Right lobe of liver (tissue), 4 donors: ENCODE results near the gene NFKB1.

Experiments used
- POLR2A ChIP-seq: fragments of 450-650 bp; IDR thresholded peaks from one replicate; pipeline ENCODE4 v1.6.1; 2017; ENCODE audit warnings: antibody characterized with exemption, mild to moderate bottlenecking
- TF ChIP-seq, protein P1 (sequence below), 4 donors: fragments of 200-600 bp in 3 of 4; fragments of 450-650 bp in 1 of 4; IDR thresholded peaks; one replicate each; pipeline versions ENCODE4 v1.5.1 to v1.8.0; 2016 to 2022; ENCODE audit warnings: antibody characterized with exemption in 4 of 4, mild to moderate bottlenecking in 2 of 4
- donor health status: DM: no; HTN: no; CAD: no.
- donor health status: DM: no; HTN: no; CAD: no.
- donor health status: DM: no; HTN: yes; CAD: no.

DNA sequence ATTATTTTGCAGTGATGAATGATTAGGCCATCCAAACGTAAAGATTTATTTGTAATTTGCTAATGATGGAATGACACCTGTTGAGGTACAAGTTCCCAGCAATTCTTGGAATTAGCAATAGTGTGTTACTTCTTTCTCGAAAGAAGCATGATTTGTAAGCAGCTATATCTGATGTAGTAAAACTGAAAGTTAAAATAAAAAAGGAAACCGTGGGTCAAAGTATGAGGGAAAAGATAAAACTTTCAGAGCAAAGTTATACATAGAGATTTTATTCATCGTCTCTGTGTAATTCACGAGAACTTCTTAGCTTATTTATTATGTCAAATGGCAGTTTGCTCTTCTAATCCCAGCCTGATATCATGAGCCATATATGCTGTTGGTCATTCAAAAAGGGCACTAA lies 59.0 kb downstream of the NFKB1 start:
- TF ChIP-seq, protein P1, sequence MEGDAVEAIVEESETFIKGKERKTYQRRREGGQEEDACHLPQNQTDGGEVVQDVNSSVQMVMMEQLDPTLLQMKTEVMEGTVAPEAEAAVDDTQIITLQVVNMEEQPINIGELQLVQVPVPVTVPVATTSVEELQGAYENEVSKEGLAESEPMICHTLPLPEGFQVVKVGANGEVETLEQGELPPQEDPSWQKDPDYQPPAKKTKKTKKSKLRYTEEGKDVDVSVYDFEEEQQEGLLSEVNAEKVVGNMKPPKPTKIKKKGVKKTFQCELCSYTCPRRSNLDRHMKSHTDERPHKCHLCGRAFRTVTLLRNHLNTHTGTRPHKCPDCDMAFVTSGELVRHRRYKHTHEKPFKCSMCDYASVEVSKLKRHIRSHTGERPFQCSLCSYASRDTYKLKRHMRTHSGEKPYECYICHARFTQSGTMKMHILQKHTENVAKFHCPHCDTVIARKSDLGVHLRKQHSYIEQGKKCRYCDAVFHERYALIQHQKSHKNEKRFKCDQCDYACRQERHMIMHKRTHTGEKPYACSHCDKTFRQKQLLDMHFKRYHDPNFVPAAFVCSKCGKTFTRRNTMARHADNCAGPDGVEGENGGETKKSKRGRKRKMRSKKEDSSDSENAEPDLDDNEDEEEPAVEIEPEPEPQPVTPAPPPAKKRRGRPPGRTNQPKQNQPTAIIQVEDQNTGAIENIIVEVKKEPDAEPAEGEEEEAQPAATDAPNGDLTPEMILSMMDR (IDR thresholded peaks at IDR 0.05) = no peak
- TF ChIP-seq POLR2A = no peak
